Stimulated activated CD4-positive, alpha-beta T cell treated with anti-CD3 and anti-CD28 coated beads, Interleukin-1b, Interleukin-23, amount 100 ng/mL, for 24 hours (primary cell): ENCODE data around the gene NCLN.
"Not testable (repeated sequence)": the region's sequence is repeated elsewhere in the genome, so short reads cannot be mapped to it uniquely, and the experiment has no call there.

Source experiments
- DNase-seq, 4 experiments: peaks; one replicate each; pipeline ENCODE4 v3.0.0-alpha.2; 2020; ENCODE audit warnings: low read depth in 4 of 4, low spot score in 1 of 4

Gene NCLN

GRCh38 chr19:3222709-3223108, 37.0 kb downstream of the NCLN start:
- DNase-seq = no peak

GRCh38 chr19:3224346-3225168, 38.8 kb downstream of the NCLN start, which contains the start of gene CELF5:
CELF5 (plus strand) TSS chr19:3224661; CDS start chr19:3224740, 79 bp downstream.
- DNase-seq = peak; percentile 18 to 45 (median 33)

GRCh38 chr19:3225169-3225485, 39.4 kb downstream of the NCLN start:
- no peak for DNase-seq

GRCh38 chr19:3225677-3226093, 40.0 kb downstream of the NCLN start:
- DNase-seq = no peak

GRCh38 chr19:3227054-3227626, 41.4 kb downstream of the NCLN start:
- no peak for DNase-seq

- no peak for DNase-seq
Observed at GRCh38 chr19:3229346-3229743, 43.6 kb downstream of the NCLN start.

- DNase-seq = no peak
Observed at GRCh38 chr19:3229888-3230496, 44.3 kb downstream of the NCLN start.

GRCh38 chr19:3231288-3231687, 45.6 kb downstream of the NCLN start:
- DNase-seq = no peak

- DNase-seq = no peak
Observed at GRCh38 chr19:3233116-3233515, 47.4 kb downstream of the NCLN start.

GRCh38 chr19:3233831-3234230, 48.1 kb downstream of the NCLN start:
- DNase-seq = no peak

- no peak for DNase-seq
Observed at GRCh38 chr19:3234800-3235199, 49.1 kb downstream of the NCLN start.

- DNase-seq = not testable (repeated sequence)
Observed at GRCh38 chr19:3235604-3236003, 49.9 kb downstream of the NCLN start.

- DNase-seq = no peak
Observed at GRCh38 chr19:3236272-3236671, 50.5 kb downstream of the NCLN start.

GRCh38 chr19:3238066-3238561, 52.4 kb downstream of the NCLN start:
- DNase-seq = no peak

- no peak for DNase-seq
Observed at GRCh38 chr19:3239367-3239766, 53.6 kb downstream of the NCLN start.

- peak; percentile 19 to 41 (median 28) for DNase-seq
Observed at GRCh38 chr19:3243819-3244700, 58.3 kb downstream of the NCLN start.

GRCh38 chr19:3245050-3245449, 59.3 kb downstream of the NCLN start:
- DNase-seq = no peak

GRCh38 chr19:3248728-3249326, 63.1 kb downstream of the NCLN start:
- no peak for DNase-seq

- DNase-seq = peak in 1 of 4 experiments; percentile 16
Observed at GRCh38 chr19:3249408-3249807, 63.7 kb downstream of the NCLN start.

GRCh38 chr19:3250675-3251074, 64.9 kb downstream of the NCLN start:
- DNase-seq = peak; percentile 11 to 44 (median 26)

GRCh38 chr19:3251229-3251628, 65.5 kb downstream of the NCLN start:
- no peak for DNase-seq
